SK-N-SH treated with all-trans-retinoic acid at 6 μM for 48 hours (cell line): ENCODE measurements around the gene TP53.

Source experiments
- ARNTL ChIP-seq: fragments of 450-650 bp; formaldehyde crosslinking; IDR thresholded peaks from 2 replicates; pipeline ENCODE4 v1.5.0; 2020; ENCODE audit warnings: low read depth, mild to moderate bottlenecking, moderate library complexity, borderline replicate concordance
- BACH2 ChIP-seq: fragments of 250-450 bp; sonication (Bioruptor Pico); IDR thresholded peaks from 2 replicates; pipeline ENCODE4 v1.9.0; 2021; ENCODE audit warnings: mild to moderate bottlenecking, borderline replicate concordance
- CSDC2 ChIP-seq: fragments of 250-450 bp; sonication (Bioruptor Pico); IDR thresholded peaks from 2 replicates; pipeline ENCODE4 v1.5.0; 2020; ENCODE audit warnings: mild to moderate bottlenecking, moderate library complexity
- CSRNP3 ChIP-seq: fragments of 250-450 bp; sonication (Bioruptor Pico); IDR thresholded peaks from 2 replicates; pipeline ENCODE4 v1.5.1; 2021; ENCODE audit warnings: mild to moderate bottlenecking, moderate library complexity
- OSR1 ChIP-seq: fragments of 250-450 bp; sonication (Bioruptor Pico); IDR thresholded peaks from 2 replicates; pipeline ENCODE4 v1.8.0; 2022; ENCODE audit warnings: moderate library complexity, mild to moderate bottlenecking, inconsistent platforms
- RARB ChIP-seq: fragments of 250-450 bp; sonication (Bioruptor Pico); IDR thresholded peaks from 2 replicates; pipeline ENCODE4 v1.8.0; 2021; ENCODE audit warnings: mild to moderate bottlenecking, moderate library complexity
- TOX ChIP-seq: fragments of 250-450 bp; sonication (Bioruptor Pico); IDR thresholded peaks from 2 replicates; pipeline ENCODE4 v1.8.0; 2021; ENCODE audit warnings: mild to moderate bottlenecking, moderate library complexity, borderline replicate concordance
- TSHZ2 ChIP-seq: fragments of 250-450 bp; sonication (Bioruptor Pico); IDR thresholded peaks from 2 replicates; pipeline ENCODE4 v1.5.0; 2020; ENCODE audit warnings: mild to moderate bottlenecking, moderate library complexity
- ZFP3 ChIP-seq: fragments of 250-450 bp; sonication (Bioruptor Pico); IDR thresholded peaks from 2 replicates; pipeline ENCODE4 v1.5.0; 2020; ENCODE audit warnings: mild to moderate bottlenecking, moderate library complexity
- ZNF70 ChIP-seq: fragments of 450-650 bp; formaldehyde crosslinking; IDR thresholded peaks from 2 replicates; pipeline ENCODE4 v1.5.0; 2020; ENCODE audit warnings: mild to moderate bottlenecking, moderate library complexity

DNA sequence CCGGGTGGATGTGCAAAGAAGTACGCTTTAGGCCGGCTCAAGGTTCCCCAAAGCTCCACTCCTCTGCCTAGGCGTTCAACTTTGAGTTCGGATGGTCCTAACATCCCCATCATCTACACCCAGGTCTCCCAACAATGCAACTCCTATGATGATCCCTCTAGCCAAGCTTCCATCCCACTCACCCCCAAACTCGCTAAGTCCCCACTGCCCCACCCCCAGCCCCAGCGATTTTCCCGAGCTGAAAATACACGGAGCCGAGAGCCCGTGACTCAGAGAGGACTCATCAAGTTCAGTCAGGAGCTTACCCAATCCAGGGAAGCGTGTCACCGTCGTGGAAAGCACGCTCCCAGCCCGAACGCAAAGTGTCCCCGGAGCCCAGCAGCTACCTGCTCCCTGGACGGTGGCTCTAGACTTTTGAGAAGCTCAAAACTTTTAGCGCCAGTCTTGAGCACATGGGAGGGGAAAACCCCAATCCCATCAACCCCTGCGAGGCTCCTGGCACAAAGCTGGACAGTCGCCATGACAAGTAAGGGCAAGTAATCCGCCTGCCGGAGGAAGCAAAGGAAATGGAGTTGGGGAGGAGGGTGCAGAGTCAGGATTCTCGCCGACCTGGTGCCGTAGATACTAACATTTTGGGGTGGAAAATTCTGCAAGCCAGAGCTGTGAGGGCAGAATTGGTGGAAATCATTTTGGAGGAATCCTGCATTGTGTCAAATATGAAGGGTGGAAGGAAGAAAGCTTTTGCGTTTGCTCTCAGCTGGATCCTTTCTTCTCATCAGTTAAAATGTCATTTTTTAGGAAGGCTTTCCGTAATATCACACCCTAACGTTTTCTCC is at the start of gene TP53:
- TF ChIP-seq BACH2 (CRISPR knock-in tag) (no peak), ZNF70 (CRISPR knock-in tag) (no peak; the same call in 1 of the 2 replicates), CSRNP3 (no peak), ARNTL (CRISPR knock-in tag) (no peak), RARB (no peak), TSHZ2 (CRISPR knock-in tag) (no peak), TOX (CRISPR knock-in tag) (no peak), OSR1 (CRISPR knock-in tag) (no peak), ZFP3 (CRISPR knock-in tag) (no peak), CSDC2 (CRISPR knock-in tag) (no peak)
